Measurements from ENCODE around the gene GYPB. TPM values are rescaled to one million over a fixed set of nuclear protein-coding genes. Genes with fewer than 3 reads are reported as not detected.

The GYPB gene
- total RNA-seq = not detected

DNA sequence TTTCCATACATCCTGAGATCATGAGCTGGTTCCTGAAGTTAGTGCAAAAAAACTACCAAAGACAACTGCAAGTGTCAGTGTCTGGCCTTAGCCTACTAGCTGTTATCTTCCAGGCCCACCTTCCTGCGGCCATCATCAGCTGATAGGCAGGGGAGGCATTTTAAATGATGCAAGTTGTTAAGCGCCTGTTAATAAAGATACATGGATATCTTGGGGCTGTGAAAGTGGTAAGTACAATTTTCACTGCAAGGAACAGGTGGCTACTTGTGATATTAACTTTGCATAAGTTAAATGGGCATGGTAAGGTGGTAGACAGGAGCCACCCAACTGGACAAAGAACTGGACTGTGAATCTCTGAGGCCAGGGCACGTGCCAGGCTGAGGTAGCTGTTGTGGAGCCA, at the start of gene GYPB:
Gene GYPB (minus strand): TSS at position 104 of the 400 bp plus-strand sequence. CDS start 93 bp downstream, at position 11.

Other genes starting within 250 kb of the GYPB start
- not detected for gene GYPE, start 113.8 kb downstream of the GYPB start, total RNA-seq
- not detected for gene GYPA, start 121.3 kb upstream of the GYPB start, total RNA-seq

Data from melanocyte of skin (primary cell).